Superior temporal gyrus (tissue), 1 donor: ENCODE results near the gene CCNH.

Experiments
- DNase-seq: peaks from one replicate; pipeline ENCODE4 v3.0.0-alpha.2; 2016; ENCODE audit errors: extremely low spot score

Gene CCNH

DNA sequence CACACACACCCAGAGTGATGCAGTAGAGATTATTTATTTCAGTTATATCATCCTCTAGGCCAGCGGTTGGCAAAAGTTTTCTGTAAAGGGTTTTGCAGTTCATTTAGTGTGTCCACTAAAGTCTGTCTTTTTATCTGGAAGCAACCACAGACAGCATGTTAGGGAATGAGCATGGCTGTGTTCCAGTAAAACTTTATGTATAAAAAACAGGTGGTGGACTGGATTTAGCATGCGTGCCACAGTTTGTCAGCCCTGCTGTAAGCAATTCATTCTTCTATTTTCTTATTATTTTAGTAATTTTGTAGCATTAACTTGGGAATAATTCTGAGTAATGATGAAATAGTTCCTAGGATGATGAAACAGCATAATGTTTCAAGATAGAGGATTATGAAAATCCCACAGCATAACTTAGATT lies 51.7 kb downstream of the CCNH start:
- DNase-seq = no peak

DNA sequence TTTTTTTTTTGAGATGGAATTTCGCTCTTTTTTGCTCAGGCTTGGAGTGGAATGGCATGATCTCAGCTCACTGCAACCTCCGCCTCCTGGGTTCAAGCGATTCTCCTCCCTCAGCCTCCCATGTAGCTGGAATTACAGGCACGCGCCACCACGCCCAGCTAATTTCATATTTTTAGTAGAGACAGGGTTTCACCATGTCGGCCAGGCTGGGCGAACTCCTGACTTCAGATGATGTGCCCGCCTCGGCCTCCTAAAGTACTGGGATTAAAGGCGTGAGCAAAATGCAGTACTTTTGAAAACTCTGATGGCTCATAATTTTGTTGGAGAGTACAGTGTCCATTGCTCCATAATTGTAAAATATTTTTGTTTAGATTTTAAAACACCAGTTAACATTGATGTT lies 52.6 kb downstream of the CCNH start:
- DNase-seq = no peak

DNA sequence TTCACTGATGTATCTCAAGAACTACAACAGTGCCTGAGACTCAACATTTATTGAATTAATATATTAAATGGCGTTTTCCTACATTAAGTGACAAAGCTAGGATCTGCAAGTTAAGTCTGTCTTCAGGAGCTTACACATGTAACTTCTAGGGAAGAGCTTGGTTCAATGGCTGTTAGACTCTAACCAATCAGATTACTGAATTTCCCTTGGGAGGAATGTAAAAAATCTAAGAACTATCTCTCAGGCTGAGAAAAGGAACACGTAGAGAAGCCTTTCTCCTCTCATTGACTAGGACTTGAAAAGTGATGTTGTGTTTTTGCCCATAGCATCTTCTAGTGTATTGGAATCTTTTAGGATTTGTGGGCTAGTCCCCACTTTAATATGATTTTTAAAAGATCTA lies 53.6 kb downstream of the CCNH start:
- DNase-seq = no peak

DNA sequence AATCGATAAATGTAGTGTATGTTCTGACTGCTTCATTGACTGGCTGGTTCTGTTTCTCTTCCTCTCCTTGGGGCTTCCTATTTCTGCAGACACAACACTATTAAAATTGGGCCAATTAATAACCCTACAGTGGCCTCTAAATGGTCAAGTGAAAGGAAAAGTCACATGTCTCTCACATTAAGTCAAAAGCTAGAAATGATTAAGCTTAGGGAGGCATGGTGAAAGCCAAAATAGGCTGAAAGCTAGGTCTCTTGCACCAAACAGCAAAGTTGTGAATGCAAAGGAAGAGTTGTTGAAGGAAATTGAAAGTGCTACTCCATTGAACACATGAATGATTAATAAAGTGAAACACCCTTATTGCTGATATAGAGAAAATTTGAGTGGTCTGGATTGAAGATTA lies 58.2 kb downstream of the CCNH start:
- no peak for DNase-seq

DNA sequence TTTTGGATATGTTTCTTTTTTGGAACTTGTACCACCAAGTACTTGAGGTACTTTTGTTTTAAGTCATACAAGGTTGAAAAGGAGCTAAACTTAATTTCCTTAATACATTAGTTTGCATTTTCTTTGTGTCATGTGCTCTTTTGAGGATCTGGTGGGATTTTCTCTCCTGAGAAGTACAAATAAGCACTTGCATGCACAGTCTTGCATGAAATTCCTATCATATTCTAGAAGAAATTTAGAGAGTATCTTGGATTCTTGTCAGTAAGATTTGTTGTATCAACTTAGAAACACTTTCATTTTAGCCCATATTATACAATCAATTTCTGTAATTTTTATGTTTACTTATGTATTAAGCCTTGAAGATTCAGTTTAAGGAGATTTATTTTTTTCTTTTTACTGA lies 64.9 kb downstream of the CCNH start:
- no peak for DNase-seq

DNA sequence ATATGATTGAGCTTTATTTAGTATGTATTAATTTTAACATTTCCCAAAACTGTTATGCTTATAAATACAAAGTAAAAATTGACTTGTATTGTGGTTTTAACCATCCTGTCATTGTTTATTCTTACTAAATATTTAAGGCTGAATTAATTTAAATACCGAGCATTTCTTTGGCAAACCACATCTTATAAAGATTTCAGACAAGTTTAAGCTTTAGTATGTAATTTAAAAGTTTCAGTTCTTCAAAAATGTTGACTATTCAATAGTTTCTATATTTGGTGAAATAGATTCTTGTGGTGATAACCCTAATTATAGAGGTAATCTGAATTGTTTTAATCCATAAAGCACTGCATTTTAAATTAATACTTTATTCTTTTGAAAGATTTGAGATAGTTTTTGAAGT lies 65.5 kb downstream of the CCNH start:
- DNase-seq = no peak
